ENCODE data around the gene MPZL1.

The MPZL1 gene

DNA sequence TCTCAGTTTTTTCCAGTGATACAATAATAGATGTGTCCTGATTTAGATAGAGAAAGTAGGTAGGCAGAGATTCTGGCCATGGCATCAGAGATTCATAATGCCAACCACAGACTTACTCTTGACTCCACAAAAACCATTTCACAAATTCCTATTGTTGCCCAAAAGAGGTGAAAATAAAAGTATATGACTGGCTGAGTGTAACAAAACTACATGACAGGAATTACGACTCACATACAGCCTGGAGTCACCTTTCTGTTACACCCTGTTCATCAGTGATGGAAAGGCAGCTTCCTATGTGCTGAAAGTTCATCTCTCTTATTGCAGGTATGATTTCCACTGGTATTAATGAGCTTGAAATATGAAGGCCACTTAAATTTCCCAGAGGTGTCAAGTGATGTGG is 72.3 kb downstream of the MPZL1 start:
- TF ChIP-seq, protein P1, sequence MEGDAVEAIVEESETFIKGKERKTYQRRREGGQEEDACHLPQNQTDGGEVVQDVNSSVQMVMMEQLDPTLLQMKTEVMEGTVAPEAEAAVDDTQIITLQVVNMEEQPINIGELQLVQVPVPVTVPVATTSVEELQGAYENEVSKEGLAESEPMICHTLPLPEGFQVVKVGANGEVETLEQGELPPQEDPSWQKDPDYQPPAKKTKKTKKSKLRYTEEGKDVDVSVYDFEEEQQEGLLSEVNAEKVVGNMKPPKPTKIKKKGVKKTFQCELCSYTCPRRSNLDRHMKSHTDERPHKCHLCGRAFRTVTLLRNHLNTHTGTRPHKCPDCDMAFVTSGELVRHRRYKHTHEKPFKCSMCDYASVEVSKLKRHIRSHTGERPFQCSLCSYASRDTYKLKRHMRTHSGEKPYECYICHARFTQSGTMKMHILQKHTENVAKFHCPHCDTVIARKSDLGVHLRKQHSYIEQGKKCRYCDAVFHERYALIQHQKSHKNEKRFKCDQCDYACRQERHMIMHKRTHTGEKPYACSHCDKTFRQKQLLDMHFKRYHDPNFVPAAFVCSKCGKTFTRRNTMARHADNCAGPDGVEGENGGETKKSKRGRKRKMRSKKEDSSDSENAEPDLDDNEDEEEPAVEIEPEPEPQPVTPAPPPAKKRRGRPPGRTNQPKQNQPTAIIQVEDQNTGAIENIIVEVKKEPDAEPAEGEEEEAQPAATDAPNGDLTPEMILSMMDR (IDR thresholded peaks at IDR 0.05; ENCODE audit: extremely low read depth, missing control alignments) = no peak
- DNase-seq (ENCODE audit: low spot score) = no peak

DNA sequence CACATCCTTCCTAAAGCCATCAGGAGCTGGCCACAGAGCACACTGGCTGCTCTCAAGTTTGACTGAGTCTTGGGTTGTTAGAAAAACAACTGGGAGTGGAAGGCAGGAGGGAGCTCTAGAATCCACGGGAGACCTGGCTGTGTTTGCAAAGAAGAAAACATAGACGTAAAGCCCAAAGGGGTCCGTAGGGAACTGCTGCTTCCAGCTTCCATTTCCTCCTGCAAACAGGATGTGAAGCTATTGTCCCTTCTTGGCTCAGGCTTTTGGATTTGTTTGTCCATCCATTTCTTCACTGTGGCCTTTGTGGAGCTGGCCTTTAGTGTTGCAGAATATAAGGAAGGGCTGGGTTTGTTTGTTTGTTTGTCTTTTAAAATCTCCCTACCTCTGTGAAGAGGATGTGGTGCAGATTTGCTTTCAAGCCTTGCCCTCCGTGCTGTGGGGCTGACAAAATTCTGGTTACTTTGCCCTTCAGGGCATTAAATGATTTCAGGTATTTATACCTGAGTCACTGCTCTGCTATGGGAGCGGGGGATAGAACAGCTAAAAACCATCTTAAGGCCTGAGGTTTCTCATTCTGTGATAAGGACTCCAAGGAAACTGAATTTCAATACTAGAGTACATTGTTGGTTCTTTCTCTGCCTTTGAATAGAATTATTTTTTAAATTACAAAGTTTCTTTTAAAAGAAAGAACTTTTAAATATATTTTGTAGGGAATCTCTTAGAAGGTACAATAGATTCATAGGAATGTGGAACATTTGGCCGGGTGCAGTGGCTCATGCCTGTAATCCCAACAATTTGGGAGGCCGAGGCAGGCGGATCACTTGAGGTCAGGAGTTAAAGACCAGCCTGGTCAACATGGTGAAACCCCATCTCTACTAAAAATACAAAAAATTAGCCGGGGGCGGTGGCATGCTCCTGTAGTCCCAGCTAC is 74.3 kb downstream of the MPZL1 start:
- TF ChIP-seq, protein P1 (IDR thresholded peaks at IDR 0.05; ENCODE audit: extremely low read depth, missing control alignments) = no peak
- no peak for DNase-seq (ENCODE audit: low spot score)

DNA sequence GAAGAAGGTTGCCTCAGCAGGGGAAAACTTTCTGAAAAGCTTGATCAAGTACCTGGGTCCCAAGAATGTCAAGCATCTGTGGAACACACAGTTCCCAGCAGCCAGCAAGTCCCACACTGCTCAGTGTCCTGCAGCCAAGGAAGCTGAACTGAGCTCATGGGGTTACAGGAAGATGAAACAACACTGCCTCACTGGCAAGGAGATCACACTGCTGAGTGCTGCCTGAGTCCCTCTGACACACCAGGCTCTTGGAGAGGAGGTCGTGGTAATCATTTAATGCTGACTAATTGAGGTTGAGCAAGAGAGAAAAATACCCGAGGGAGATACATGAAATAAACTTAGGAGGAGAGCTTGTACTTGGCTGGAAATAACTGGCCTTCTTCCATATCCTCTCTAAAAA is 75.2 kb downstream of the MPZL1 start:
- no peak for DNase-seq (ENCODE audit: low spot score)

DNA sequence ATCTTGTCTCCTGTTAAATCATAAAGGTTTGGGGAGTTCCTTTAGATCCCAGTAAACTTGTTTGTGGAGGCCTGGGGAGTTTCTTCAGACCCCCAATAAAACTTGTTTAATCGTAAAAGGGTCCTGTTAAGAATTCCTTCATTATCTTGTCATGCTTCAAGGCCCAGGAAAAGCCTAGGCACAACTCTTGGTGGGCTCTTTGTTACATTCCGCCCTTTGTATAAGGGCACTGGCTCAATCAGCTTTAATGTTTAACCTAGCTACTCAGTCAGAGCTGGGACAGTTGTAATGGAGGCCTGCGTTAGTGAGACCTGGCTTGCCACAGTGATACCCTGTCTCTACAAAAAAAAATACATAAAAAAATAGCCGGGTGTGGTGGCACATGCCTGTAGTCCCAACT is 77.2 kb downstream of the MPZL1 start:
- DNase-seq (ENCODE audit: low spot score) = no peak
- TF ChIP-seq, protein P1 (IDR thresholded peaks at IDR 0.05; ENCODE audit: extremely low read depth, missing control alignments) = no peak

More for the DNA sequence above, 75.2 kb downstream of the MPZL1 start:
- TF ChIP-seq, protein P1 (IDR thresholded peaks at IDR 0.05; ENCODE audit: extremely low read depth, missing control alignments) = no peak

DNA sequence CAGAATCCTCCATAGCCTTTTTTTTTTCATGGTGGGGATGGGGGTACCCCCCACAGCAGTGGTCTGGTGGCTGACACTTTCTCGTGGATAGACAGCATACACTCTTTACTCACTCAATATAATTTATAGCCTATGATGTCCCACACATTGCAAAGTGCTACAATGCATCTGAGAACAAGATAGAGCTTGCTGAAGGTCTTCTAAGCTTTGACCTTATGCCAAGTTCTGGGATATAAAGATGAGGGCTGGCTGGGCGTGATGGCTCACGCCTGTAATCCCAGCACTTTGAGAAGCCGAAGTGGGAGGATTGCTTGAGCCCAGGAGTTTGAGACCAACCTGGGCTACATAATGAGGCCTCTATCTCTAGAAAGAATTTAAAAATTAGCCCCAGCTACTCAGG is 78.0 kb downstream of the MPZL1 start:
- no peak for DNase-seq (ENCODE audit: low spot score)
- TF ChIP-seq, protein P1 (IDR thresholded peaks at IDR 0.05; ENCODE audit: extremely low read depth, missing control alignments) = no peak

DNA sequence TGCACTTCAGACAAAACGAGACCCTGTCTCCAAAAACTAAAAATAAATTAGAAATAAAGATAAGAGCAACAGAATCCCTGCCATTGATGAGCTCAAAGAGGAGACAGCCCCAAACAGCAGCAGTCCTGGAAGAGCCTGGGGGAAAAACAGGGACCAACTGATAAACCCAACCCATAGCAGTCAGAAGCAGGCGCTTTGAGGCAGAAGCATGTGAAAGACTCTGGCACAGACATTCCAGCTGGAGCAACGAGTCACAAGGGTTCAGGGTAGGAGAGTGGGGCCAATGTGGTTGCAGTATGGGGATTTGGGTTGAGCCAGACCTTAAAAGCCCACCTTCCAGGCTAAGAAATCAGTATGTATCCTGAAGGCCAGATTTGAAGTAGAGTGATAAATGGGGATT is 78.5 kb downstream of the MPZL1 start:
- TF ChIP-seq, protein P1 (IDR thresholded peaks at IDR 0.05; ENCODE audit: extremely low read depth, missing control alignments) = no peak

DNA sequence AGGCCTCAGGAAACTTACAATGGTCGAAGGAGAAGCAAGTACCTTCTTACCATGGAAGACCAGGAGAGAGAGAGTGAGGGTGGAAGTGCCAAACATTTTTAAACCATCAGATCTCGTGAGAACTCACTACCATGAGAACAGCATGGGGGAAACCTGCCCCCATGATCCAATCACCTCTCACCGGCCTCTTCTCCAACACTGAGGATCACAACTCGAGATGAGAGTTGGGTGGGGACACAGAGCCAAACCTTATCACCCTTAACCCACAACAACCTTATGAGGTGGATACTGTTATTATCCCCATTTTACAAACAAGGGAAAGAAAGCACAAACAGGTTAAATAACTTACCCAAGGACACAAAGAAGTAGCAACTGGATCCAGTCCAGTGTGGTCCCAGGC is 80.5 kb downstream of the MPZL1 start:
- TF ChIP-seq, protein P1 (IDR thresholded peaks at IDR 0.05; ENCODE audit: extremely low read depth, missing control alignments) = no peak
- DNase-seq (ENCODE audit: low spot score) = no peak

More for the DNA sequence above, 78.5 kb downstream of the MPZL1 start:
- no peak for DNase-seq (ENCODE audit: low spot score)
